ENCODE measurements around the gene BTBD16. TPM values are rescaled to one million over a fixed set of nuclear protein-coding genes. Genes with fewer than 3 reads are reported as not detected.

The BTBD16 gene
- total and polyA plus RNA-seq, 8 donors, result 0.40 TPM; not detected in 7

DNA sequence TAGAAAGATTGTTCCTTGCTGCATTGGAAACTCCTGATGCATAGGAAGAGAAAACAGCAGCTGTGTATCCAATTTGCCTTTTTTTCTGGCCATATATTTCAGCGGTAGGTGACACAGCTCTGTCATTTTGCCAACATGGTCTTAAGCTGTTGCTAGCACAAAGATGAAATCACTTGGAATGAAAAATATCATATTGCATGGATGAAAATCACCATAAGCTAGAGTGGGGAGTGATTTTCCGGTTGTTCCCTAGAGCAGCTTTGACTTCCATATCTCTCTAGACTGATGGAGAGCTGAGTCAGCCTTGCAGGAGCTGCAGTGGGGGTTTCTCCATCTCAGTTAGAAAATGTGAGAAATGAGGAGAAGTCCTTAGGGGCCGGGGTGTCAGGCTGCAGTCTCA lies 38.3 kb upstream of the BTBD16 start:
- Histone ChIP-seq H3K4me1 (peaks cover 0 to 11% (median 0%) of the 10 kb centered on the region in 4 donors), H3K27ac (no peak overlapping the region), H3K36me3 (peaks cover 34 to 93% (median 81%) of the 10 kb centered on the region in 4 donors), H3K4me3 (no peak overlapping the region), H3K9me3 (no peaks in the 10 kb centered on the region), H3K27me3 (no peaks in the 10 kb centered on the region)
- peak in 1 of 2 donors; percentile 70 for DNase-seq
- intact Hi-C loops (cut with DNase I; ENCODE audit: low total_unique reads), result no loop called here
- 76 to 90% (median 82%) methylated on average over 3 of the region's 3 CpGs for WGBS, 5 donors
- no peak for TF ChIP-seq POLR2A (IDR thresholded peaks at IDR 0.05)
- no peak for TF ChIP-seq POLR2AphosphoS5 (IDR thresholded peaks at IDR 0.05)
- no peak for TF ChIP-seq EP300 (IDR thresholded peaks at IDR 0.05)
- TF ChIP-seq, protein P1, sequence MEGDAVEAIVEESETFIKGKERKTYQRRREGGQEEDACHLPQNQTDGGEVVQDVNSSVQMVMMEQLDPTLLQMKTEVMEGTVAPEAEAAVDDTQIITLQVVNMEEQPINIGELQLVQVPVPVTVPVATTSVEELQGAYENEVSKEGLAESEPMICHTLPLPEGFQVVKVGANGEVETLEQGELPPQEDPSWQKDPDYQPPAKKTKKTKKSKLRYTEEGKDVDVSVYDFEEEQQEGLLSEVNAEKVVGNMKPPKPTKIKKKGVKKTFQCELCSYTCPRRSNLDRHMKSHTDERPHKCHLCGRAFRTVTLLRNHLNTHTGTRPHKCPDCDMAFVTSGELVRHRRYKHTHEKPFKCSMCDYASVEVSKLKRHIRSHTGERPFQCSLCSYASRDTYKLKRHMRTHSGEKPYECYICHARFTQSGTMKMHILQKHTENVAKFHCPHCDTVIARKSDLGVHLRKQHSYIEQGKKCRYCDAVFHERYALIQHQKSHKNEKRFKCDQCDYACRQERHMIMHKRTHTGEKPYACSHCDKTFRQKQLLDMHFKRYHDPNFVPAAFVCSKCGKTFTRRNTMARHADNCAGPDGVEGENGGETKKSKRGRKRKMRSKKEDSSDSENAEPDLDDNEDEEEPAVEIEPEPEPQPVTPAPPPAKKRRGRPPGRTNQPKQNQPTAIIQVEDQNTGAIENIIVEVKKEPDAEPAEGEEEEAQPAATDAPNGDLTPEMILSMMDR (IDR thresholded peaks at IDR 0.05), result no peak

DNA sequence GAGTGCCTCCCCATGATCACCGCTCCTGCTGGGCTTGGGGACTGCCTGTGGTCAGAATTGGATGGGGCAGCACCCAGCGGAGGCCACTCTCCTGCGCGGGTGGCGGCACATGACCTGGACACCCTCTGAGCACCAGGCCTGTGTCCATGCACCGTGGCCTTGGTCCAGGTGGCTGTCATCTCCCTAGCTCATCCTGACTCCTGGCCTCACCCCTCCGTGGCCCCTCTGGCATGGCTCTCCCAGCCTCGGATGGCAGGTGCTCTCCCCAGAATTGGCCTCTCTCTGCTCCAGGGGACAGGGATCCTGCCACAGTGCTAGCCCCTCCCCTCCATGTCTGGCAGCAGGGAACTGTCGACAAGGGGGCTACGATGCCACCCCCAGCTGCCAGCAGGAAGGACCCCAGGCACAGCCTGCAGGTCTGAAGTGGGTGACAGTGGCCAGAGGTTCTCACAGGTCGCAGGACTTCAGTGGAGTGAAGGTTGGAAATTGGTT lies 37.2 kb upstream of the BTBD16 start:
- H3K36me3 ChIP-seq, result peaks cover 31 to 91% (median 80%) of the 10 kb centered on the region in 4 donors
- no peaks in the 10 kb centered on the region for H3K27me3 ChIP-seq
- DNase-seq, result no peak
- H3K4me1 ChIP-seq, result peaks cover 0 to 11% (median 0%) of the 10 kb centered on the region in 4 donors
- no peak for TF ChIP-seq POLR2AphosphoS5 (IDR thresholded peaks at IDR 0.05)
- TF ChIP-seq POLR2A (IDR thresholded peaks at IDR 0.05), result no peak
- TF ChIP-seq, protein P1 (IDR thresholded peaks at IDR 0.05), result no peak
- no peak for TF ChIP-seq EP300 (IDR thresholded peaks at IDR 0.05)
- no peaks in the 10 kb centered on the region for H3K9me3 ChIP-seq
- H3K27ac ChIP-seq, result no peak overlapping the region
- intact Hi-C loops (cut with DNase I; ENCODE audit: low total_unique reads), result no loop called here
- H3K4me3 ChIP-seq, result no peak overlapping the region
- WGBS, 5 donors, result 85 to 94% (median 88%) methylated on average over 4 to 11 of the region's 11 CpGs

DNA sequence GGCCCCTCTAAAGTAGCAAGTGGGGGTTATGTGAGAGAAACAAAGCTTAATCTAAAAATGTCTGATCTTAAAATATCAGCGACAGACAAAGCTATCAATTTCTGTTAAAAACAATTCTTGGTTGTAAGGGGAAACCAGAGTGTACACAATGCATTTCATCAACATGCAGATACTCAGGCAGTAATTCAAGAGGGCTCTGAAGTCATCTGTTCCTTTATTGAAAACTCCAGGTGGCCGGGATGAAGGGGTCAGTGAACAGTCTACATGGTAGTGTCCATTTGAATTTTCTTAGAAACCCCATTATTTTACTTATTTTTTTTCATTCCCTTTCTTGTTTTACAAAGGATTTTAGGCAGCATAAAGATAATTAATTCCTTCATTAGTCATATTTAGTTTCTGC lies 36.7 kb upstream of the BTBD16 start:
- Histone ChIP-seq H3K4me3 (no peak overlapping the region), H3K36me3 (peaks cover 31 to 91% (median 80%) of the 10 kb centered on the region in 4 donors), H3K9me3 (no peaks in the 10 kb centered on the region), H3K27me3 (no peaks in the 10 kb centered on the region), H3K4me1 (peaks cover 0 to 11% (median 0%) of the 10 kb centered on the region in 4 donors), H3K27ac (no peak overlapping the region)
- DNase-seq, result no peak
- 68 to 90% (median 71%) methylated on average over 2 of the region's 2 CpGs for WGBS, 5 donors
- intact Hi-C loops (cut with DNase I; ENCODE audit: low total_unique reads), result no loop called here
- TF ChIP-seq, protein P1 (IDR thresholded peaks at IDR 0.05), result no peak
- TF ChIP-seq POLR2AphosphoS5 (IDR thresholded peaks at IDR 0.05) (no peak), POLR2A (IDR thresholded peaks at IDR 0.05) (no peak), EP300 (IDR thresholded peaks at IDR 0.05) (no peak)

DNA sequence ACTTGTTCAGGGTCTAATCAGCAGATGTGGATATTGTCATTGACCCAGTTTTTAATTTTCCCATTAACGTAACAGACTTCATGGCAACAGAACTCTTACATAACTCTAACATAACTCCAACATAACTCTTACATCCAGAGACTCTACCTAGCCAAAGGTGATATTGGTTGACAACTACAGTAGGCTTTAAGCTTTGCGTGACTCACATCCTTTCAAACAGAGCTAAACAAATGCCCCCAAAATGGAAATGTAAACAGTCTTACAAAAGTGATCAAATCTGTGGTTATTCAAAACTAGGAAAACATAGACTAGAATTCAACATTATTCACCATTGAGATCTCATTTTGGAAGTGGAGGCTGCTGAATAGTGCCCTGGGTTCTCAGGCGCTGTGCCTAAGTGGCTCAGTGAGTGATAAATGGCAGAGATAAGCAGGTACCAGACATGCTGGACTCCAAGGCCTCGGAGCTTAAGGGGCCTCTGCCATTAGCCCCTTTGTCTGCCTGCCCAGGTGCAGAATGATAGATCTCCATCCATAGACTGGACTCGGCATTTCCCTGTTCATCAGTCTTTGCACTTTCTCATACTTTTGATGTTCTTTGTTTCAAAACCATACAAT lies 34.3 kb upstream of the BTBD16 start:
- Histone ChIP-seq H3K27ac (no peak overlapping the region), H3K4me1 (peaks cover 0 to 11% (median 0%) of the 10 kb centered on the region in 4 donors), H3K27me3 (no peaks in the 10 kb centered on the region), H3K4me3 (no peak overlapping the region), H3K9me3 (no peaks in the 10 kb centered on the region), H3K36me3 (peaks cover 25 to 91% (median 82%) of the 10 kb centered on the region in 4 donors)
- WGBS, 5 donors, result 82 to 89% (median 85%) methylated on average over 5 of the region's 5 CpGs
- TF ChIP-seq, protein P1 (IDR thresholded peaks at IDR 0.05), result no peak
- TF ChIP-seq POLR2AphosphoS5 (IDR thresholded peaks at IDR 0.05), result no peak
- intact Hi-C loops (cut with DNase I; ENCODE audit: low total_unique reads), result no loop called here
- DNase-seq, result no peak

Data from stomach (tissue), 9 donors.